ENCODE measurements around the gene INPP5D.

GRCh38 chr2:233173115-233173514, 113.0 kb downstream of the INPP5D start:
- TF ChIP-seq CTCF (IDR thresholded peaks at IDR 0.05; ENCODE audit: low read depth, low read length) (no peak), EZH2phosphoT487 (IDR thresholded peaks at IDR 0.05; ENCODE audit: low read depth) (no peak)

Data from OCI-LY3 (cell line).